ENCODE results near the gene PGAP2. TPM values are rescaled to one million over a fixed set of nuclear protein-coding genes. Genes with fewer than 3 reads are reported as not detected.
"Not testable (repeated sequence)": the region's sequence is repeated elsewhere in the genome, so short reads cannot be mapped to it uniquely, and the experiment has no call there.

The PGAP2 gene
- total and polyA plus RNA-seq, 4 donors = 3.9 to 17.7 (median 8.9) TPM

- Histone ChIP-seq H3K4me1 (ENCODE audit: control insufficient read depth in 1 of 2, insufficient read depth in 2 of 2, low read length in 2 of 2) (peaks cover 0 to 2% of the 10 kb centered on the region in 2 donors), H3K27me3 (ENCODE audit: control insufficient read depth in 1 of 2, insufficient read depth in 2 of 2, low read length in 1 of 2) (no peaks in the 10 kb centered on the region), H3K27ac (ENCODE audit: low read depth in 1 of 2, low read length in 2 of 2) (no peak overlapping the region), H3K9me3 (ENCODE audit: control insufficient read depth, low read length) (no peaks in the 10 kb centered on the region), H3K36me3 (ENCODE audit: control insufficient read depth in 1 of 2, insufficient read depth in 2 of 2, low read length in 1 of 2) (peaks cover 5 to 6% of the 10 kb centered on the region in 2 donors), H3K4me3 (ENCODE audit: low read length in 2 of 2) (no peak overlapping the region)
- DNase-seq (no peak), ATAC-seq (ENCODE audit: low FRiP score) (no peak)
- WGBS, 2 donors = 85 to 86% methylated on average over 4 of the region's 4 CpGs
- intact Hi-C loops (cut with DNase I) = no loop called here
Observed at GRCh38 chr11:3783611-3784010, 24.7 kb upstream of the PGAP2 start.

- Histone ChIP-seq H3K27ac (ENCODE audit: low read depth in 1 of 2, low read length in 2 of 2) (no peak overlapping the region), H3K9me3 (ENCODE audit: control insufficient read depth, low read length) (no peaks in the 10 kb centered on the region), H3K4me1 (ENCODE audit: control insufficient read depth in 1 of 2, insufficient read depth in 2 of 2, low read length in 2 of 2) (peaks cover 0 to 3% of the 10 kb centered on the region in 2 donors), H3K36me3 (ENCODE audit: control insufficient read depth in 1 of 2, insufficient read depth in 2 of 2, low read length in 1 of 2) (peaks cover 3 to 7% of the 10 kb centered on the region in 2 donors), H3K27me3 (ENCODE audit: control insufficient read depth in 1 of 2, insufficient read depth in 2 of 2, low read length in 1 of 2) (no peaks in the 10 kb centered on the region), H3K4me3 (ENCODE audit: low read length in 2 of 2) (no peak overlapping the region)
- DNase-seq (no peak), ATAC-seq (ENCODE audit: low FRiP score) (no peak)
- intact Hi-C loops (cut with DNase I) = no loop called here
- 63 to 65% methylated on average over 8 of the region's 8 CpGs for WGBS, 2 donors
Observed at GRCh38 chr11:3786781-3787428, 21.5 kb upstream of the PGAP2 start.

- H3K27me3 ChIP-seq (ENCODE audit: control insufficient read depth in 1 of 2, insufficient read depth in 2 of 2, low read length in 1 of 2); H3K27ac ChIP-seq (ENCODE audit: low read depth in 1 of 2, low read length in 2 of 2); H3K36me3 ChIP-seq (ENCODE audit: control insufficient read depth in 1 of 2, insufficient read depth in 2 of 2, low read length in 1 of 2); H3K4me1 ChIP-seq (ENCODE audit: control insufficient read depth in 1 of 2, insufficient read depth in 2 of 2, low read length in 2 of 2); DNase-seq; intact Hi-C loops (cut with DNase I); ATAC-seq (ENCODE audit: low FRiP score); H3K9me3 ChIP-seq (ENCODE audit: control insufficient read depth, low read length); H3K4me3 ChIP-seq (ENCODE audit: low read length in 2 of 2): not testable (repeated sequence)
- 94 to 96% methylated on average over 10 of the region's 10 CpGs for whole genome bisulfite sequencing, 2 donors
Observed at GRCh38 chr11:3794387-3794786, 14.0 kb upstream of the PGAP2 start.

GRCh38 chr11:3795131-3796001, 13.0 kb upstream of the PGAP2 start:
- peaks cover under 1 to 1% of the 10 kb centered on the region in 2 donors for H3K36me3 ChIP-seq (ENCODE audit: control insufficient read depth in 1 of 2, insufficient read depth in 2 of 2, low read length in 1 of 2)
- no peak for ATAC-seq (ENCODE audit: low FRiP score)
- no peaks in the 10 kb centered on the region for H3K9me3 ChIP-seq (ENCODE audit: control insufficient read depth, low read length)
- WGBS, 2 donors = 62% methylated on average over 8 of the region's 8 CpGs
- intact Hi-C loops (cut with DNase I) = loop anchor here (2.0 kb wide), 1 partner anchor 45 kb away; the partner anchor contains the start of gene RHOG (in 2 of the 2)
- no peaks in the 10 kb centered on the region for H3K4me1 ChIP-seq (ENCODE audit: control insufficient read depth in 1 of 2, insufficient read depth in 2 of 2, low read length in 2 of 2)
- no peak overlapping the region for H3K27ac ChIP-seq (ENCODE audit: low read depth in 1 of 2, low read length in 2 of 2)
- peak overlapping the region in 1 of 2 donors; percentile 93 for H3K4me3 ChIP-seq (ENCODE audit: low read length in 2 of 2)
- no peak for DNase-seq
- H3K27me3 ChIP-seq (ENCODE audit: control insufficient read depth in 1 of 2, insufficient read depth in 2 of 2, low read length in 1 of 2) = no peaks in the 10 kb centered on the region

GRCh38 chr11:3796002-3796311, 12.4 kb upstream of the PGAP2 start:
- no peaks in the 10 kb centered on the region for H3K9me3 ChIP-seq (ENCODE audit: control insufficient read depth, low read length)
- peak overlapping the region; percentile 92 to 93 for H3K4me3 ChIP-seq (ENCODE audit: low read length in 2 of 2)
- intact Hi-C loops (cut with DNase I) = loop anchor here (2.0 kb wide), 1 partner anchor 45 kb away; the partner anchor contains the start of gene RHOG (in 2 of the 2)
- no peaks in the 10 kb centered on the region for H3K27me3 ChIP-seq (ENCODE audit: control insufficient read depth in 1 of 2, insufficient read depth in 2 of 2, low read length in 1 of 2)
- peaks cover 0 to 1% of the 10 kb centered on the region in 2 donors for H3K36me3 ChIP-seq (ENCODE audit: control insufficient read depth in 1 of 2, insufficient read depth in 2 of 2, low read length in 1 of 2)
- H3K4me1 ChIP-seq (ENCODE audit: control insufficient read depth in 1 of 2, insufficient read depth in 2 of 2, low read length in 2 of 2) = no peaks in the 10 kb centered on the region
- DNase-seq = no peak
- WGBS, 2 donors = 36 to 40% methylated on average over 6 of the region's 6 CpGs
- no peak overlapping the region for H3K27ac ChIP-seq (ENCODE audit: low read depth in 1 of 2, low read length in 2 of 2)
- no peak for ATAC-seq (ENCODE audit: low FRiP score)

- H3K9me3 ChIP-seq (ENCODE audit: control insufficient read depth, low read length) = no peaks in the 10 kb centered on the region
- intact Hi-C loops (cut with DNase I) = loop anchor here (2.0 kb wide), 1 partner anchor 44 kb away; the partner anchor contains the start of gene RHOG (in 2 of the 2)
- H3K27ac ChIP-seq (ENCODE audit: low read depth in 1 of 2, low read length in 2 of 2) = peak overlapping the region in 1 of 2 donors; percentile 41
- peak in 1 of 2 donors; percentile 12 for DNase-seq
- H3K4me1 ChIP-seq (ENCODE audit: control insufficient read depth in 1 of 2, insufficient read depth in 2 of 2, low read length in 2 of 2) = no peaks in the 10 kb centered on the region
- H3K4me3 ChIP-seq (ENCODE audit: low read length in 2 of 2) = peak overlapping the region; percentile 92 to 93
- WGBS, 2 donors = 6 to 10% methylated on average over 14 of the region's 14 CpGs
- peaks cover 0 to 1% of the 10 kb centered on the region in 2 donors for H3K36me3 ChIP-seq (ENCODE audit: control insufficient read depth in 1 of 2, insufficient read depth in 2 of 2, low read length in 1 of 2)
- ATAC-seq (ENCODE audit: low FRiP score) = no peak
- no peaks in the 10 kb centered on the region for H3K27me3 ChIP-seq (ENCODE audit: control insufficient read depth in 1 of 2, insufficient read depth in 2 of 2, low read length in 1 of 2)
Observed at GRCh38 chr11:3796346-3796745, 12.0 kb upstream of the PGAP2 start.

GRCh38 chr11:3796801-3797328, 11.5 kb upstream of the PGAP2 start:
- intact Hi-C loops (cut with DNase I) = loop anchor here (2.0 kb wide), 1 partner anchor 44 kb away; the partner anchor contains the start of gene RHOG (in 2 of the 2)
- Histone ChIP-seq H3K27me3 (ENCODE audit: control insufficient read depth in 1 of 2, insufficient read depth in 2 of 2, low read length in 1 of 2) (no peaks in the 10 kb centered on the region), H3K27ac (ENCODE audit: low read depth in 1 of 2, low read length in 2 of 2) (peak overlapping the region; percentile 64 to 95), H3K9me3 (ENCODE audit: control insufficient read depth, low read length) (no peaks in the 10 kb centered on the region), H3K36me3 (ENCODE audit: control insufficient read depth in 1 of 2, insufficient read depth in 2 of 2, low read length in 1 of 2) (peaks cover 0 to 1% of the 10 kb centered on the region in 2 donors), H3K4me3 (ENCODE audit: low read length in 2 of 2) (peak overlapping the region; percentile 92 to 93), H3K4me1 (ENCODE audit: control insufficient read depth in 1 of 2, insufficient read depth in 2 of 2, low read length in 2 of 2) (no peaks in the 10 kb centered on the region)
- peak; percentile 63 for ATAC-seq (ENCODE audit: low FRiP score)
- no peak for DNase-seq
- WGBS, 2 donors = 0% methylated on average over 20 to 26 of the region's 26 CpGs

- whole genome bisulfite sequencing, 2 donors = 0% methylated on average over 66 to 86 of the region's 86 CpGs
- ATAC-seq (ENCODE audit: low FRiP score) (peak; percentile 98), DNase-seq (peak; percentile 100)
- Histone ChIP-seq H3K4me3 (ENCODE audit: low read length in 2 of 2) (peak within 1 kb of the TSS; percentile 92 to 93), H3K36me3 (ENCODE audit: control insufficient read depth in 1 of 2, insufficient read depth in 2 of 2, low read length in 1 of 2) (peaks cover 0 to 1% of the 10 kb centered on the region in 2 donors), H3K4me1 (ENCODE audit: control insufficient read depth in 1 of 2, insufficient read depth in 2 of 2, low read length in 2 of 2) (no peaks in the 10 kb centered on the region), H3K27ac (ENCODE audit: low read depth in 1 of 2, low read length in 2 of 2) (peak within 1 kb of the TSS; percentile 64 to 95), H3K9me3 (ENCODE audit: control insufficient read depth, low read length) (no peaks in the 10 kb centered on the region), H3K27me3 (ENCODE audit: control insufficient read depth in 1 of 2, insufficient read depth in 2 of 2, low read length in 1 of 2) (no peaks in the 10 kb centered on the region)
- intact Hi-C loops (cut with DNase I) = loop anchor here (2.0 kb wide), 1 partner anchor 43 kb away; the partner anchor contains the start of gene RHOG (in 2 of the 2)
Observed at GRCh38 chr11:3797329-3798090, 10.8 kb upstream of the PGAP2 start, which contains the start of gene NUP98. NUP98 (minus strand) TSS chr11:3797554; CDS start chr11:3782117, 15,437 bp downstream.
